ENCODE results near the gene CYGB. TPM values are rescaled to one million over a fixed set of nuclear protein-coding genes. Genes with fewer than 3 reads are reported as not detected.

The CYGB gene
- total and polyA plus RNA-seq, 9 of the 15 experiments (the other 6 are each of a cell fraction or from before 2014, with no cell fraction given): 0.08 to 0.95 (median 0.18) TPM; not detected in 5

DNA sequence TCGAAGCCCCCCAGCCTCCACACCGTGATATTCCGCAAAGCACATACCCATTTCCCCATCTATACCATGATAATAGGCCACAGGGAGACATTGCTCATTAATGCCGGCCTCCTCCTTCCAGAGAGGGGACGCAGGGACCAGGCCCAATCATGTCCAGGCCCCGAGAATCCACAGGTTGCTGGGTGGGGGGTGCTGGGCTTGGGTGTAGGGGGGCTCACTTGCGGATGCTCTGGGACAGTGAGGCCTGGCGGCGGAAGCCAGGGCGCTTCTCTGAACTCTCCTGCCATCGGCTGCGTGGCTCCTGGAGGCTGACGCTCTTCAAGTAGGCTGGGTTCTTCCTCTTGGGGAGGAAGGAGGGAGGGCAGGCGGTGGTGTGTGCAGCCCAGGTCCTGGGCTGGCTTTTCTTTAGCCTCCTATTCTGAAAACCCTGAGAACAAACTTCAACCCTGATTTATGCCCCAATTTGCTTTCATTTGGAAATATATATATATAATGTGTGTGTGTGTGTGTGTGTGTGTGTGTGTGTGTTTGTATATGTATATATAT, 57.9 kb downstream of the CYGB start:
- FAIRE-seq (no peak), ATAC-seq (no peak), DNase-seq (ENCODE audit: extremely low read depth in 1 of 4, low spot score in 3 of 4) (no peak)
- H3K9me3 ChIP-seq (replicated peaks; ENCODE audit: control insufficient read depth, insufficient read depth, low read depth, low read length): no peaks in the 10 kb centered on the region
- peaks cover 0 to 25% of the 10 kb centered on the region in 2 experiments; a peak in 3 of 5 replicates for H3K27me3 ChIP-seq (ENCODE audit: control insufficient read depth in 2 of 2, insufficient read depth in 2 of 2, low read length in 2 of 2)
- no peaks in the 10 kb centered on the region for H3K79me2 ChIP-seq (ENCODE audit: control insufficient read depth, insufficient read depth, low read length)
- in situ Hi-C loops (cut with MboI) (no loop called here), intact Hi-C loops (cut with micrococcal nuclease) (no loop called here)
- no peaks in the 10 kb centered on the region for H3K36me3 ChIP-seq (ENCODE audit: control insufficient read depth, insufficient read depth, low read length)
- no TSS peak for BruUV-seq (replicated peaks)
- H3K4me1 ChIP-seq (replicated peaks in 1 of 2; ENCODE audit: control insufficient read depth in 2 of 2, insufficient read depth in 2 of 2, low read length in 2 of 2): peaks cover 3 to 28% of the 10 kb centered on the region in 2 experiments; a peak in 2 of 5 replicates
- no peak overlapping the region for H2AFZ ChIP-seq (ENCODE audit: low read depth, low read length)
- CTCF ChIA-PET (ENCODE audit: low intra/inter-chr PET ratio): no interaction called here
- POLR2A ChIA-PET: interaction anchor here (1.1 to 2.1 kb wide), 2 partner anchors 10 to 13 kb away, joined by 3 to 6 read pairs; no protein-coding TSS in a partner anchor
- no peak overlapping the region for H3K27ac ChIP-seq (ENCODE audit: extremely low read depth, low read depth, low read length)
- no peak overlapping the region for H3K4me2 ChIP-seq (ENCODE audit: insufficient read depth, low read length)
- 53% methylated on average over 8 of the region's 14 CpGs for WGBS (ENCODE audit: insufficient coverage, low coverage, missing lambda C conversion rate)
- no peak overlapping the region for H3K4me3 ChIP-seq
- peak overlapping the region in 1 of 2 experiments; percentile 17; a peak in 1 of 4 replicates for H3K9ac ChIP-seq (ENCODE audit: insufficient read depth in 1 of 2, low read depth in 2 of 2, low read length in 2 of 2)
- TF ChIP-seq ZNF263 (CRISPR knock-in tag; IDR thresholded peaks at IDR 0.05; ENCODE audit: borderline replicate concordance): 0 out of 2 replicates have a peak, but pooled peaks have one; percentile 24
- TF ChIP-seq FOXA1 (IDR thresholded peaks at IDR 0.05; ENCODE audit: borderline replicate concordance): no peak
- TF ChIP-seq ZBTB8A (IDR thresholded peaks at IDR 0.05; ENCODE audit: partially characterized antibody): no peak
- no peak for TF ChIP-seq MTA2 (IDR thresholded peaks at IDR 0.05; ENCODE audit: low read depth)
- TF ChIP-seq ZNF224 (CRISPR knock-in tag; IDR thresholded peaks at IDR 0.05): no peak
- TF ChIP-seq POLR2AphosphoS5 (IDR thresholded peaks at IDR 0.05; ENCODE audit: control insufficient read depth, insufficient read depth, low read depth, low read length): no peak
- TF ChIP-seq SAFB (IDR thresholded peaks at IDR 0.05; ENCODE audit: borderline replicate concordance, low read depth, low read length): no peak
- no peak for TF ChIP-seq E2F8 (IDR thresholded peaks at IDR 0.05; ENCODE audit: low read depth, partially characterized antibody)
- H3K9me1 ChIP-seq (ENCODE audit: control insufficient read depth, insufficient read depth, low read length): no peaks in the 10 kb centered on the region
- no peaks in the 10 kb centered on the region for H4K20me1 ChIP-seq (replicated peaks; ENCODE audit: control insufficient read depth, insufficient read depth, low read length)

Measured in K562 (cell line).